BJ (cell line): ENCODE results near the gene NHERF1. TPM values are rescaled to one million over a fixed set of nuclear protein-coding genes. Genes with fewer than 3 reads are reported as not detected.

Source experiments
- CTCF ChIA-PET: fragments of 350-600 bp; formaldehyde crosslinking; extraction: SDS; loops from one replicate; lab custom pipeline; 2021; ENCODE audit warnings: antibody characterized with exemption, inconsistent platforms; lab: Yijun Ruan, JAX
- POLR2A ChIA-PET: fragments of 300-600 bp; sonication (Branson Sonifier 250); formaldehyde crosslinking; extraction: SDS; loops from one replicate; lab custom pipeline; 2021; ENCODE audit warnings: antibody characterized with exemption; lab: Charles Lee
- DNase-seq: peaks from one replicate; pipeline ENCODE4 v3.0.0-alpha.2; 2011; ENCODE audit warnings: low read depth
- H3K27me3 ChIP-seq: 2 replicates; pipeline ENCODE4 v1.6.0; 2011; ENCODE audit warnings: low read length; ENCODE audit not compliant: control insufficient read depth, insufficient read depth
- H3K36me3 ChIP-seq: 2 replicates; pipeline ENCODE4 v1.5.1; 2011; ENCODE audit warnings: low read length; ENCODE audit not compliant: control insufficient read depth, insufficient read depth
- H3K4me3 ChIP-seq: 2 replicates; pipeline ENCODE4 v1.5.1; 2011; ENCODE audit warnings: low read depth, mild to moderate bottlenecking, control low read depth, low read length
- CTCF ChIP-seq: IDR thresholded peaks from 2 replicates; pipeline ENCODE4 v1.5.1; 2011; ENCODE audit warnings: low read depth, mild to moderate bottlenecking, control low read depth, inconsistent platforms, low read length, moderate library complexity; ENCODE audit not compliant: insufficient read depth
- polyA plus RNA-seq: library from polyadenylated mRNA; depleted of rRNA; stranded (reverse); fragments of >200 nt; gene quantifications from 2 replicates; pipeline ENCODE4 v1.2.3, GENCODE V29; 2011

The NHERF1 gene
- polyA plus RNA-seq, 1 experiment = 16.3 TPM

- Histone ChIP-seq H3K27me3 (no peaks in the 10 kb centered on the region), H3K4me3 (no peak overlapping the region), H3K36me3 (peaks cover 17% of the 10 kb centered on the region)
- no peak for TF ChIP-seq CTCF
- no peak for DNase-seq
- CTCF ChIA-PET = interaction anchor here (0.5 to 1.0 kb wide), 2 partner anchors 76 to 95 kb away, joined by 3 read pairs; no protein-coding TSS in a partner anchor
- POLR2A ChIA-PET = no interaction called here
Observed at GRCh38 chr17:74767111-74767516, 18.7 kb downstream of the NHERF1 start.

GRCh38 chr17:74768069-74768762, 19.8 kb downstream of the NHERF1 start:
- CTCF ChIA-PET = no interaction called here
- peaks cover 27% of the 10 kb centered on the region for H3K36me3 ChIP-seq
- TF ChIP-seq CTCF = no peak

GRCh38 chr17:74768763-74769114, 20.3 kb downstream of the NHERF1 start:
- POLR2A ChIA-PET = no interaction called here
- H3K4me3 ChIP-seq = no peak overlapping the region
- no peak for TF ChIP-seq CTCF
- CTCF ChIA-PET = interaction anchor here (1.0 to 3.2 kb wide), 4 partner anchors 9 to 23 kb away, joined by 3 to 52 read pairs (median 20); no protein-coding TSS in a partner anchor
- no peak for DNase-seq
- H3K36me3 ChIP-seq = peaks cover 29% of the 10 kb centered on the region
- no peaks in the 10 kb centered on the region for H3K27me3 ChIP-seq

More at GRCh38 chr17:74768069-74768762, 19.8 kb downstream of the NHERF1 start:
- Histone ChIP-seq H3K27me3 (no peaks in the 10 kb centered on the region), H3K4me3 (no peak overlapping the region)
- POLR2A ChIA-PET = no interaction called here
- no peak for DNase-seq

GRCh38 chr17:74769266-74769855, 20.9 kb downstream of the NHERF1 start:
- ChIA-PET POLR2A (interaction anchor here (0.5 kb wide), 1 partner anchor 58 kb away, joined by 18 read pairs; no protein-coding TSS in a partner anchor), CTCF (interaction anchor here (1.0 to 3.2 kb wide), 4 partner anchors 10 to 23 kb away, joined by 3 to 52 read pairs (median 20); no protein-coding TSS in a partner anchor)
- Histone ChIP-seq H3K4me3 (no peak overlapping the region), H3K27me3 (no peaks in the 10 kb centered on the region), H3K36me3 (peaks cover 29% of the 10 kb centered on the region)
- DNase-seq = no peak
- no peak for TF ChIP-seq CTCF

GRCh38 chr17:74769856-74770497, 21.5 kb downstream of the NHERF1 start:
- no peak overlapping the region for H3K4me3 ChIP-seq
- ChIA-PET CTCF (interaction anchor here (1.0 to 3.2 kb wide), 8 partner anchors 9 to 28 kb away, joined by 3 to 52 read pairs (median 8); no protein-coding TSS in a partner anchor), POLR2A (no interaction called here)
- peaks cover 29% of the 10 kb centered on the region for H3K36me3 ChIP-seq
- H3K27me3 ChIP-seq = no peaks in the 10 kb centered on the region
- TF ChIP-seq CTCF = no peak
- no peak for DNase-seq
